GM12892 (cell line): Measurements from ENCODE around the gene MICAL1.

Experiments used
- POLR2A ChIP-seq: IDR thresholded peaks from 2 replicates; pipeline ENCODE4 v1.6.1; 2011; ENCODE audit warnings: low read depth, low read length, control low read depth
- POLR2AphosphoS5 ChIP-seq: IDR thresholded peaks from 2 replicates; pipeline ENCODE4 v1.6.1; 2011; ENCODE audit warnings: low read depth, low read length, control low read depth

DNA sequence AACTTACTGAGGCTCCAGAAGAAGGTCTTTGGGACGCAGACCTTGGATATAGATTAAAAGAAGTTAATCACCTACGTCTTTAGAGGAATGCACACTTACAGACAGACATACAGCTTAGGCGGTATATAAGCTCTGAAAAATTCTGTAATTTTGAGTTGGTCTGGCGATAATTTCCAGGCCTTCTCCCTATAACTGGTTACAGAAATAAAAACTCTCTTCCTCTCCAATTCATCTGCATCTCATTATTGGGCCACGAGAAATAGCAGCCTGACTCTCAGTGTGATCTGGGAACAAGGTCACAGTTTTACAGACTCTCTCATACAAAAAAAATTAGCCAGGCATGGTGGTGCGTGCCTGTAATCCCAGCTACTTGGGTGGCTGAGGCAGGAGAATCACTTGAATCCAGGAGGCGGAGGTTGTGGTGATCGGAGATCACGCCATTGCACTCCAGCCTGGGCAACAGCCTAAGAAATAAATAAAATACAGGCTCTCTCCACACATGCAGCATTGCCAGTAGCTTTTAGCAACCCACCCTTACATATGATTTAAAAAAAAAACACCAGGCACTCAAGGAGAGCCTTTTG, 22.7 kb upstream of the MICAL1 start:
- TF ChIP-seq POLR2A (no peak), POLR2AphosphoS5 (no peak)
